Mesenchymal stem cell (in vitro differentiated cells and primary cell): ENCODE measurements around the gene POLA1. TPM values are rescaled to one million over a fixed set of nuclear protein-coding genes. Genes with fewer than 3 reads are reported as not detected.
A peak's percentile ranks its signal among the peaks of the same experiment; 100 is the strongest.

Experiments used
- DNase-seq: peaks from one replicate; pipeline ENCODE4 v3.0.0-alpha.2; 2013
- H2AFZ ChIP-seq: one replicate; pipeline ENCODE4 v1.6.1; 2013; ENCODE audit warnings: low read depth, mild to moderate bottlenecking, control low read depth, inconsistent platforms, low read length, moderate library complexity
- H2AK5ac ChIP-seq: 2 replicates; pipeline ENCODE4 v1.6.1; 2013; ENCODE audit warnings: low read length, moderate library complexity, mild to moderate bottlenecking, inconsistent platforms; ENCODE audit not compliant: severe bottlenecking
- H2BK120ac ChIP-seq: one replicate; pipeline ENCODE4 v1.6.1; 2013; ENCODE audit warnings: low read depth, mild to moderate bottlenecking, inconsistent platforms, low read length, moderate library complexity
- H2BK12ac ChIP-seq, 2 experiments: one replicate each; pipeline ENCODE4 v1.6.1; 2013; ENCODE audit warnings: inconsistent platforms in 2 of 2, low read length in 2 of 2, mild to moderate bottlenecking in 2 of 2, moderate library complexity in 2 of 2, control low read depth in 1 of 2
- H2BK15ac ChIP-seq: one replicate; pipeline ENCODE4 v1.6.1; 2013; ENCODE audit warnings: mild to moderate bottlenecking, low read depth, inconsistent platforms; ENCODE audit not compliant: poor library complexity, severe bottlenecking
- H2BK5ac ChIP-seq: 2 replicates; pipeline ENCODE4 v1.6.1; 2013; ENCODE audit warnings: low read depth, mild to moderate bottlenecking, low read length, control low read depth, inconsistent platforms; ENCODE audit not compliant: poor library complexity, severe bottlenecking
- H3K14ac ChIP-seq, 2 experiments: one replicate each; pipeline ENCODE4 v1.6.1; 2013; ENCODE audit warnings: inconsistent platforms in 2 of 2, low read length in 2 of 2, control low read depth in 1 of 2, mild to moderate bottlenecking in 1 of 2, moderate library complexity in 1 of 2
- H3K18ac ChIP-seq, 2 experiments: one replicate each; pipeline ENCODE4 v1.6.1; 2013; ENCODE audit warnings: inconsistent platforms in 2 of 2, low read length in 2 of 2, control low read depth in 1 of 2, low read depth in 1 of 2, mild to moderate bottlenecking in 1 of 2
- H3K23ac ChIP-seq, 2 experiments: one replicate each; pipeline ENCODE4 v1.6.1; 2013; ENCODE audit warnings: inconsistent platforms in 2 of 2, low read length in 2 of 2, mild to moderate bottlenecking in 2 of 2, moderate library complexity in 2 of 2, control low read depth in 1 of 2
- H3K27ac ChIP-seq: 2 replicates; pipeline ENCODE4 v1.5.1; 2013; ENCODE audit warnings: mild to moderate bottlenecking, moderate library complexity, low read length, control low read depth, inconsistent platforms; ENCODE audit not compliant: poor library complexity, severe bottlenecking
- H3K27me3 ChIP-seq, 2 experiments: 2 replicates each; pipeline versions ENCODE4 v1.6.1 to v1.7.0; 2013; ENCODE audit warnings: low read length in 2 of 2, mild to moderate bottlenecking in 2 of 2, moderate library complexity in 2 of 2, control low read depth in 1 of 2, inconsistent platforms in 1 of 2; ENCODE audit not compliant: control insufficient read depth in 1 of 2, insufficient read depth in 1 of 2
- H3K36me3 ChIP-seq, 2 experiments: 2 replicates each; pipeline versions ENCODE4 v1.6.1 to v1.7.0; 2013; ENCODE audit warnings: low read length in 2 of 2, control low read depth in 1 of 2, inconsistent platforms in 1 of 2, low read depth in 1 of 2, mild to moderate bottlenecking in 1 of 2; ENCODE audit not compliant: insufficient read depth in 2 of 2, control insufficient read depth in 1 of 2
- H3K4ac ChIP-seq, 2 experiments: one replicate each; pipeline ENCODE4 v1.6.1; 2013; ENCODE audit warnings: inconsistent platforms in 2 of 2, low read length in 2 of 2, mild to moderate bottlenecking in 2 of 2, moderate library complexity in 2 of 2, control low read depth in 1 of 2, low read depth in 1 of 2
- H3K4me1 ChIP-seq: 2 replicates; pipeline ENCODE4 v1.6.1; 2013; ENCODE audit warnings: low read depth, low read length, control low read depth; ENCODE audit not compliant: control insufficient read depth, insufficient read depth
- H3K4me2 ChIP-seq: 2 replicates; pipeline ENCODE4 v1.6.1; 2013; ENCODE audit warnings: low read length, mild to moderate bottlenecking, inconsistent platforms; ENCODE audit not compliant: poor library complexity, severe bottlenecking
- H3K4me3 ChIP-seq, 2 experiments: 2 replicates each; pipeline versions ENCODE4 v1.5.1 to v1.7.0; 2013; ENCODE audit warnings: low read length in 2 of 2, mild to moderate bottlenecking in 2 of 2, control low read depth in 1 of 2, low read depth in 1 of 2; ENCODE audit not compliant: insufficient read depth in 1 of 2
- H3K79me1 ChIP-seq: replicated peaks from 2 replicates; pipeline ENCODE4 v1.6.1; 2013; ENCODE audit warnings: mild to moderate bottlenecking, control low read depth, low read length, inconsistent platforms; ENCODE audit not compliant: poor library complexity, severe bottlenecking
- H3K9ac ChIP-seq: 2 replicates; pipeline ENCODE4 v1.7.0; 2013; ENCODE audit warnings: mild to moderate bottlenecking, low read length, moderate library complexity
- H3K9me3 ChIP-seq: 2 replicates; pipeline ENCODE4 v1.7.0; 2013; ENCODE audit warnings: mild to moderate bottlenecking, low read length; ENCODE audit not compliant: control insufficient read depth
- H4K8ac ChIP-seq: one replicate; pipeline ENCODE4 v1.6.1; 2013; ENCODE audit warnings: inconsistent platforms, mild to moderate bottlenecking, low read length, moderate library complexity
- H4K91ac ChIP-seq: one replicate; pipeline ENCODE4 v1.6.1; 2013; ENCODE audit warnings: mild to moderate bottlenecking, low read length, inconsistent platforms
- WGBS: methylation state at CpG from one replicate; pipeline ENCODE4 v1.1.7; 2013; ENCODE audit warnings: mixed read lengths; 5-methylcytosine and 5-hydroxymethylcytosine counted together
- polyA plus RNA-seq, 2 experiments: library from polyadenylated mRNA; stranded (reverse); fragments of 200-250 nt; gene quantifications; one replicate each; pipeline ENCODE4 v1.2.3, GENCODE V29; 2013

POLA1 gene, protein sequence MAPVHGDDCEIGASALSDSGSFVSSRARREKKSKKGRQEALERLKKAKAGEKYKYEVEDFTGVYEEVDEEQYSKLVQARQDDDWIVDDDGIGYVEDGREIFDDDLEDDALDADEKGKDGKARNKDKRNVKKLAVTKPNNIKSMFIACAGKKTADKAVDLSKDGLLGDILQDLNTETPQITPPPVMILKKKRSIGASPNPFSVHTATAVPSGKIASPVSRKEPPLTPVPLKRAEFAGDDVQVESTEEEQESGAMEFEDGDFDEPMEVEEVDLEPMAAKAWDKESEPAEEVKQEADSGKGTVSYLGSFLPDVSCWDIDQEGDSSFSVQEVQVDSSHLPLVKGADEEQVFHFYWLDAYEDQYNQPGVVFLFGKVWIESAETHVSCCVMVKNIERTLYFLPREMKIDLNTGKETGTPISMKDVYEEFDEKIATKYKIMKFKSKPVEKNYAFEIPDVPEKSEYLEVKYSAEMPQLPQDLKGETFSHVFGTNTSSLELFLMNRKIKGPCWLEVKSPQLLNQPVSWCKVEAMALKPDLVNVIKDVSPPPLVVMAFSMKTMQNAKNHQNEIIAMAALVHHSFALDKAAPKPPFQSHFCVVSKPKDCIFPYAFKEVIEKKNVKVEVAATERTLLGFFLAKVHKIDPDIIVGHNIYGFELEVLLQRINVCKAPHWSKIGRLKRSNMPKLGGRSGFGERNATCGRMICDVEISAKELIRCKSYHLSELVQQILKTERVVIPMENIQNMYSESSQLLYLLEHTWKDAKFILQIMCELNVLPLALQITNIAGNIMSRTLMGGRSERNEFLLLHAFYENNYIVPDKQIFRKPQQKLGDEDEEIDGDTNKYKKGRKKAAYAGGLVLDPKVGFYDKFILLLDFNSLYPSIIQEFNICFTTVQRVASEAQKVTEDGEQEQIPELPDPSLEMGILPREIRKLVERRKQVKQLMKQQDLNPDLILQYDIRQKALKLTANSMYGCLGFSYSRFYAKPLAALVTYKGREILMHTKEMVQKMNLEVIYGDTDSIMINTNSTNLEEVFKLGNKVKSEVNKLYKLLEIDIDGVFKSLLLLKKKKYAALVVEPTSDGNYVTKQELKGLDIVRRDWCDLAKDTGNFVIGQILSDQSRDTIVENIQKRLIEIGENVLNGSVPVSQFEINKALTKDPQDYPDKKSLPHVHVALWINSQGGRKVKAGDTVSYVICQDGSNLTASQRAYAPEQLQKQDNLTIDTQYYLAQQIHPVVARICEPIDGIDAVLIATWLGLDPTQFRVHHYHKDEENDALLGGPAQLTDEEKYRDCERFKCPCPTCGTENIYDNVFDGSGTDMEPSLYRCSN (N-terminal part only)
- polyA plus RNA-seq (2013, experiment 1 of 2) = 1.9 TPM
- polyA plus RNA-seq (2013, experiment 2 of 2) = 2.3 TPM

DNA sequence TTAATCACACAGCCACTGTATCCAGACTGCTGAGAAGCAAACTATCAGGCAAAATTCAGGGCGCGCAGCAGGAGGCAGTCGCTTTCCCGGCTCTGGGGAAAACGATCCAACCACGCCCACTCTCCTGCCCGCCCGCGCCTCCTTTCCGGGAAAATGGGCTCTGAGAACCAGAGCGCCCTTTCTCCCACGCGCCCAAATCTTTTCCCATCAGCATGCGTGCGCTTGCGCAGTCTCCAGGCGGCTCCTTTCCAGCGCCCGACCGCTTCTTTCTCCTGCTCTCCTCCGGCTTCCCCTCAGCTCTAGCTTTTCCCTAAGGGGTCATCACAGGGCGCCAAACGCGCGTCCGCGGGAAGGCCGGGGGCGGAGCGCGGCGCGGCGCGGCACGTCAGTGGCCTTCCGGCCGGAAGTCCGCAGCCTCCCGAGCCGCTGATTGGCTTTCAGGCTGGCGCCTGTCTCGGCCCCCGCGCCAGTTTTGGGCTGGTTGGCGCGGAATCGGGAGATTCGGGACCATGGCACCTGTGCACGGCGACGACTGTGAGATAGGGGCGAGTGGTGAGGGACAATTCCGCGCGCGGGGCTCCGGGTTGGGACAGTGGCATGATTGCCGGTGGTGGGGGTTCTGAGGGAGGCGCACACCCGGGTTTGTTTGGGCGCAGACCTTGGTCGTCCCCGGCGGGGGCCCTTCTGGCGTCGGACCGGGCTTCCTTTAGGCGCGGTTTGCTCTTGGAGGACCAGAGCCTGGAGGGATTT lies at the start of gene POLA1:
TSS of gene POLA1 (plus strand) at position 466 of the 750 bp plus-strand sequence. CDS start at position 510, 44 bp downstream.
- Histone ChIP-seq H3K14ac (no peak within 1 kb of the TSS), H2BK5ac (no peak within 1 kb of the TSS), H2AFZ (peak within 1 kb of the TSS; percentile 69), H3K4me1 (no peaks in the 10 kb centered on the region), H3K4ac (no peak within 1 kb of the TSS), H3K9ac (peak within 1 kb of the TSS; percentile 89), H3K27me3 (no peaks in the 10 kb centered on the region), H4K8ac (peak within 1 kb of the TSS; percentile 49), H3K79me1 (peaks cover 1% of the 10 kb centered on the region), H2AK5ac (no peak within 1 kb of the TSS), H2BK12ac (no peak within 1 kb of the TSS), H3K4me3 (peak within 1 kb of the TSS; percentile 72 to 85), H3K18ac (peak within 1 kb of the TSS in 1 of 2 experiments; percentile 28), H2BK120ac (no peak within 1 kb of the TSS), H4K91ac (no peak within 1 kb of the TSS), H3K27ac (no peak within 1 kb of the TSS), H3K23ac (no peak within 1 kb of the TSS), H3K4me2 (peak within 1 kb of the TSS; percentile 53), H2BK15ac (no peak within 1 kb of the TSS), H3K36me3 (no peaks in the 10 kb centered on the region), H3K9me3 (no peaks in the 10 kb centered on the region)
- 0% methylated on average over 30 of the region's 70 CpGs for WGBS
- peak; percentile 96 for DNase-seq

DNA sequence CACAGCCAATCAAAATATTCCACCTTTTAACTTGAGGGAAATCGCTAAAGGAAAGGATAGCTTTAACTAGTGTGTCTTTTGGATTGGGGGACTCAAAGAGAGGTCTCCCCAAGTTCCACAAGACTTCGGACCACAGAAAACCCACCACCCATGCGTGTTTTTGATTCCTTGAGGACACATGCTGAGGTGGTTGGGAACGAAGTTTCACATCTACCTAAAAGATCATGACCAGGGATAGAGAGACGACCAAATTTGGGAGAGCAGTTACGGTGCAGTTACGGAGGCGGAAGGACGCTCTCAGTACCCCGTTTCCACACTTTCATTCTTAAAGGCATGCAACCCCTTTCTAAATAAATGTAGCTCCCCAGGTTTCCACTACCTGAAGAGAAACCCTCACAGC lies 47.7 kb upstream of the POLA1 start:
- H2BK120ac ChIP-seq = no peak overlapping the region
- DNase-seq = no peak
- peaks cover 0 to 55% of the 10 kb centered on the region in 2 experiments for H3K27me3 ChIP-seq
- H3K18ac ChIP-seq = no peak overlapping the region
- H3K4me1 ChIP-seq = no peaks in the 10 kb centered on the region
- no peaks in the 10 kb centered on the region for H3K9me3 ChIP-seq
- no peaks in the 10 kb centered on the region for H3K36me3 ChIP-seq
- no peak overlapping the region for H2AK5ac ChIP-seq
- no peak overlapping the region for H3K14ac ChIP-seq
- H2BK12ac ChIP-seq = no peak overlapping the region
- H2AFZ ChIP-seq = peak overlapping the region; percentile 27
- H3K27ac ChIP-seq = no peak overlapping the region
- H3K4me2 ChIP-seq = no peak overlapping the region
- no peak overlapping the region for H3K4ac ChIP-seq
- H2BK15ac ChIP-seq = no peak overlapping the region
- no peak overlapping the region for H3K23ac ChIP-seq
- 37% methylated on average over 8 of the region's 10 CpGs for WGBS
- no peaks in the 10 kb centered on the region for H3K79me1 ChIP-seq
- H3K9ac ChIP-seq = no peak overlapping the region
- no peak overlapping the region for H4K8ac ChIP-seq
- no peak overlapping the region for H4K91ac ChIP-seq
- no peak overlapping the region for H2BK5ac ChIP-seq
- peak overlapping the region in 1 of 2 experiments; percentile 57 for H3K4me3 ChIP-seq

DNA sequence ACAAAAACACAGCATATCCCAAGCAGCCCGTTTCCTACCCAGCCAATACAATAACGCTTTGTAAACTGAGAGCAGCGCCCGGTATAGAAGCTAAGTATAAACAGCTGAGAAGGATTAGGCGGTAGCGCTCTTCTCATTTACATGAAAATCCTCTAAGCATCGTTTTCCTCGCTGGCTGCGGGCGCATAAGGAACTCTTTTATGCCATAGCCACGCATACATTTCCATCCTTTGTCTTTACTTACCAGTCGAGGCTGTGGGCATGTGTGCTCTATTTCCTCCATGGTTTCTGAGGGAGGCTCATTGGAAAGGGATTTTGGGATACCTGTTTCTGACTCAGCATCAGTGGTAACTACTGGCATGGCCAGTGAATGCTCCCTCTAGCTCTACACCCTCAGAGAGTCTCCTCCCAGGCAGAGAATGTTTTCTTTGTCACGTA lies 47.0 kb upstream of the POLA1 start:
- H3K27ac ChIP-seq = no peak overlapping the region
- no peaks in the 10 kb centered on the region for H3K36me3 ChIP-seq
- no peak overlapping the region for H4K91ac ChIP-seq
- peak overlapping the region; percentile 42 for H3K9ac ChIP-seq
- H3K23ac ChIP-seq = no peak overlapping the region
- no peak overlapping the region for H3K14ac ChIP-seq
- H4K8ac ChIP-seq = peak overlapping the region; percentile 37
- no peak overlapping the region for H3K18ac ChIP-seq
- no peak overlapping the region for H2BK120ac ChIP-seq
- no peaks in the 10 kb centered on the region for H3K9me3 ChIP-seq
- H3K4ac ChIP-seq = no peak overlapping the region
- no peaks in the 10 kb centered on the region for H3K79me1 ChIP-seq
- peak overlapping the region; percentile 77 for H3K4me2 ChIP-seq
- peak; percentile 20 for DNase-seq
- H2BK15ac ChIP-seq = no peak overlapping the region
- no peaks in the 10 kb centered on the region for H3K4me1 ChIP-seq
- H3K4me3 ChIP-seq = peak overlapping the region in 1 of 2 experiments; percentile 57
- H2AK5ac ChIP-seq = no peak overlapping the region
- H2BK5ac ChIP-seq = no peak overlapping the region
- 4% methylated on average over 8 of the region's 13 CpGs for WGBS
- no peak overlapping the region for H2BK12ac ChIP-seq
- H3K27me3 ChIP-seq = peaks cover 0 to 49% of the 10 kb centered on the region in 2 experiments
- peak overlapping the region; percentile 11 for H2AFZ ChIP-seq
